A172 (cell line): ENCODE measurements around the gene CYB561A3. TPM values are rescaled to one million over a fixed set of nuclear protein-coding genes. Genes with fewer than 3 reads are reported as not detected.

Experiments
- DNase-seq: peaks from one replicate; pipeline ENCODE4 v3.0.0-alpha.2; 2015; ENCODE audit warnings: low spot score
- total RNA-seq: library from RNA; depleted of rRNA; stranded (reverse); fragments of >200 nt; shearing (Covaris generic); gene quantifications from 2 replicates; pipeline ENCODE4 v1.2.3, GENCODE V29; 2014

The CYB561A3 gene
- total RNA-seq, 1 experiment from 2014 or later = 37.1 TPM

GRCh38 chr11:61345170-61345610 is 16.5 kb downstream of the CYB561A3 start:
- DNase-seq = no peak

DNA sequence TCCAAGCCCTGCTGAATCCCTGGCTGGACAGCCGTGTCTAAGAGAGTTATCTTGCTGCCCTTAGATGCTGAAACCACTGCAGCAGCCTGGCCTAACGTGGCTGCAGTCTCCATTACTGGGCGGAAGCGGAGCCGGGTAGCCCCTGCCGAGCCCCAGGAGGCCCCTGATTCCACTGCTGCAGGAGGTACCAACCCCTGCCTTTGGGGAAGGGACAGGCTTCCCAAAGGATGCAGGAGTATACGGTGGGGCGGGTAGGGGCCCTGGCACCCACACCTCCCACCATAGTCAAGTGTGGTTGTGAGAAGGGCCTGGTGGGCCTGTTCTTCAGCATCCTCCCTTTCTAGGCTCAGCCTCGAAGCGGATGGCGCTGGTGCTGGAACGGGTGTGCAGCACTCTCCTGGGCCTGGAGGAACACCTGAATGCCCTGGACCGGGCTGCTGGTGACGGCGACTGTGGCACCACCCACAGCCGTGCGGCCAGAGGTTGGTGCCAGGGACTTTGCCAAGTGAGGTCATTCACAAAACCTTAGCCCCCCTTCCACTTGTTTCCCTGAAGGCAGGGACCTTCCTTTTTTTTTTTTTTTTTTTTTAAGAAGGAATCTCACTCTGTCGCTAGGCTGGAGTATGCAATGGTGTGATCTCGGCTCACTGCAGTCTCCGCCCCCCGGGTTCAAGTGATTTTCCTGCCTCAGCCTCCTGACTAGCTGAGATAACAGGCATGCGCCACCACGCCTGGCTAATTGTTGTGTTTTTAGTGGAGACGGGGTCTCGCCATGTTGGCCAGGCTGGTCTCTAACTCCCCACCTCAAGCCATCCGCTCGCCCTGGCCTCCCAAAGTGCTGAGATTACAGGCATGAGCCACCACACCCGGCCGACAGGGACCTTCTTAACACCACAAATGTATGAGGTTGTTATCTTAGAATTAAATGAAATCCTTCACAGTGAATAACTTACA is 17.6 kb downstream of the CYB561A3 start:
- no peak for DNase-seq

DNA sequence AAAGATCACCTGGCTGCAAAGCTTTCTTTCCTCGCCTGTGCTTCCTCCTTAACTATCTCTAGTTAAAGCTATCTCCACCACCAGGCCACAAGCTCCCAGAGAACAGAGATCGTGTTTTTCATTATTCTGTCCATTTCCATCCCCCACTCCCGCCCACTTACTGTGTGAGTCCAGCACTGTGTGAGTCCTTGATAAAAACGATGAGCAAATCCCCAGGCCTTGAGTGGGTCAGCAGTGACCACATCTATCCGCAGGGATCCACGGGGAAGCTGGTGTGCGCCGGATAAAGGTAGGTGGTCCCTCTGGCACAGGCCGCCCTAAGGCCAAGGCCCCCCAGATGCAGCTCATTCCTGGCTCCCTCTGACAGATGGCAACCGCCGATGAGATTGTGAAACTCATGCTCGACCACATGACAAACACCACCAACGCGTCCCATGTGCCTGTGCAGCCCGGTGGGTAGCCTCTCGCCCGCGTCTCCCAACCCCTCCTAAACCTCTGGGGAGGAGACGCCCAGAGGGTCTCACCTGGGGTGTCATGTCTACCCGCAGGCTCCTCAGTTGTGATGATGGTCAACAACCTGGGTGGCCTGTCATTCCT is 19.4 kb downstream of the CYB561A3 start:
- no peak for DNase-seq

GRCh38 chr11:61341706-61342105 is 20.0 kb downstream of the CYB561A3 start:
- no peak for DNase-seq

- DNase-seq = no peak
Observed at GRCh38 chr11:61340979-61341378, 20.7 kb downstream of the CYB561A3 start.

DNA sequence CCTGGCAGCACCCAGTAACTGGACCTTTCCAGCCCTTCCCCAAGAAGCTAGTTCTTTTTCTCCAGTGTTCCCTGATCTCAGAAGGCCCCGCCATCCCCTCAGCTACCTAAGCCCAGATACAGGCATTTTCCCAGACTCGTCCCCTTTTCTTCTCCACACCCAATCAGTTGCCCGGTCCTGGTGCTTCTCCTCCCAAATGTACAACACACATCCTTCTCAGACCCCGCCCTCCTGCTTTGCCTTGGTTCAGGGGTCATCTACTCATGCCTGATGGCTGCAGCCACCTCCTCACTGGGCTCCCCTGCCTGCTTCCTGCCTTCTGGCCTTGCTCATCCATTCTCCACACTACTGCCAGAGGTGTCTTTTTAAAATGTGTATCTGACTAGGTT is 22.2 kb downstream of the CYB561A3 start:
- DNase-seq = no peak

- DNase-seq = no peak
Observed at GRCh38 chr11:61338783-61339489, 22.7 kb downstream of the CYB561A3 start.

GRCh38 chr11:61337706-61338470 is 23.8 kb downstream of the CYB561A3 start:
- DNase-seq = no peak

DNA sequence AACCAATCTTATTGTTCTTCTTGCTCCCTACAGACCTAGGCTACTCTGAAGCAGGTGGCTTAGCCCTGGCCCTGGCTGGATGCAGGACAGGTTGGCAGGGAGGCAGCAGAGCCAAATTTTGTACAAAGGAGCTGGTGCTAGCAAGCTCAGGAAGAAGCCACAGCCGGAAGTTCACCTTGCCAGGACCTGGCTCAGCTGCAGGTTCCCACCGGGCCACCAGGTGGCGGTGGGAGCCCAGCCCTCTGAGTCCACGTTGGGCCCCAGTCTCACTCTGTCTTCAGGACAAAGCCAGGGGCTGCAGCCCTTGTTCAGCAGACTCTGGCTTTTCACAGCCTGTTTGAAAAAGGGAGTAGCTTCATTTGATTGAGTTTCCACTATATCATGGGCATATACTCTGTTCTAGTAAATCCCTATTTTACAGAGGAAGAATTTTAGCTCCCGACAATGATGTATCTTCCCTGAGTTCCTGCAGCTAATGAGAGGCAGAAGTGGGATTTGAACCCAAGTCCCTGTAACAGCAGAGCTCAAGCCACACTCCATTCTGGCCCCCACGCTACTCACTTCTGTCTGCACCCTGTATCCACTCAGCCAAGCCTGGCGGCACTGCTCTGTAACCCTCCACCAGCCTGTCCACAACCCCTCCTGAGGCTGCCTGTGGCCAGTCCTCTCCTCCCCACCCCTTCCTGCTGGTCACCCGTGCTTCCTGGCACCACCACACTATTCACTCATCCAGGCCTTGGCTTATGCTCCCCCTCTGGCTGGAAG is 25.3 kb downstream of the CYB561A3 start:
- DNase-seq = peak; percentile 64

- no peak for DNase-seq
Observed at GRCh38 chr11:61335355-61335710, 26.3 kb downstream of the CYB561A3 start.

DNA sequence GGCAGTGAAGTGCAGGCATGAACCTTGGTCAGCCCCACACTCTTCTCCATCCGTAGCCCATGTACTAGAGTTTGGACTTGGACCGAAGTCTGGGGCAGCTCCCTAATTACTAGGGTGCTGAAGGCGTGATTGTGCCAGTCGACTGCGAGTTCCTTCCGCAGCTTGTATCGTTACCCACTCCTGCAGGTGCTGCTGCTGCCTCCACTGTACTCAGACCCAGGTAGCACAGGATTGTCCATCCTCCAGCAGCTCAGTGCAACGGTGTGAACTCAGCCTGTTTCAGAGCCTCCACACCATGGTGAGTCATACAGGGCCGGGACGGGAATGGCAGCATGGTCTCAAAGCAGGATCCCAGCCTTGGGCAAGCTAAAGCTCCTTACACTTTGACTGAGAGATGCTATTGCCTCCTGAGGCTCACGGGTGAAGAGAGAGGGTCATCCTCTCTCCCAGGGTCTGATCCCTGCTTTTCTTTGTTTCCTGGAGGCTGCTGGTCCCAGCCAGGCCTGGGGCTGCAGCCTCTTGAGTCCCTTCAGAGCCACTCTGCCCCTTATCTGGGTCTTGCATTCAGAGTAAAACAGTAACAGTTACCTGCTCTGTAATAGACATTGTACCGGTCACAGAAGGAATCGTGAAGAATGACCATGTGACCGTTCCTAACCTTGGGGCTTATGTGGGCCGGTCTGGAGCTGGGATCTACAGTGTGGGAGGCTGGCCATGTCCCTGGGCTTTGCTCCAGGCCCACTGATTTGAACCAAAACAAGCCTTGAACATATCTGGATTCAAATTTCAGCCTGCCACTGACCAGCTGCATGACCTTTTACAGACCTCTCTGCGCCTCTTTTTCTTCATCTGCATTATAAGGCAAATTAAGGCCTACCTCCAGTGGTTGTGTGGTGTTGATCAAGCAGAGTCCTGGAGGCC is 27.0 kb downstream of the CYB561A3 start:
- peak; percentile 22 for DNase-seq

DNA sequence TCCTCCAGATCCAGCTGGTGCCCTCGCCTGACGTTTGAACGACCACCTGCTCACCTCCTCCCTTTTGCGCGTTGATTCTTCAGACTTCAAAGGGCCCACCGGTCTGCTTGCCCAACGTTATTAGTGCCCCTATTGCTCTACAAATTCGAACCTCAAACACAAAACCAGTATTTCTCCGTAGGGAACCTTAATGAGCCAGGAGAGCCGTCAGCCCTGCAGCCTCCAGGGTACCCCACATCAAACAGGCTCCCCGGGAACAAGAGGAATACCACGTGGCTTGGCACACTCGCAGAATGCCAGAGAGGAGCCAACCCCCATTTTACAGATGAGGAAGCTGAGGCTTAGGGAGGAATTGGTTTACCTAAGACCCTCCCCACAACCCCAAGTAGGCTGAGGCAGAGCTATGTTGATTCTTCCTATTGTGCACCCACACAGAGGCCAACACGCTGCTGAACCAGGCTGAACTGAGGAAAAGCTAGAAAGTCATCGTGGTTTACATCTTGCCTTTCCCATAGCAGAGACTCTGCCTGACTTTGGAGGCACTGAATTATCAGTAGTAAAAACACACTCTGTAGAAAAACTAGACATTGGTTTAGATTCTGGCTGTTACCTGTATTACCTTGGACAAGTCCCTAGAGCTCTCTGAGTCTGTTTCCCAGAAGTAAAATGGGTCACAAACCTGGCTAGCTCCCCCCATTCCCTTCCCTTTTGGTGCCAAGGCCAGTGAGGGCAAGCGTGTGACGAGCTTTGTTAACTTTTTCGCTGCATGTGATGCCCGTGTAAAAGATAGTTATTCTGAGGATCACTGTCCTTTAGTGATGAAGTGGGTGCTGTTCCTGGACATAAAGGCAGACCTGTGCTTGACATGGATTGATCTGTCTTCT is 27.9 kb downstream of the CYB561A3 start:
- DNase-seq = no peak

GRCh38 chr11:61332797-61333549 is 28.7 kb downstream of the CYB561A3 start, which contains the start of the genes DDB1 and TKFC:
Gene DDB1 (minus strand): TSS chr11:61333105. CDS start chr11:61332968, 137 bp downstream.
Gene TKFC (plus strand): TSS chr11:61333228. CDS start chr11:61334729, 1,501 bp downstream.
- peak; percentile 78 for DNase-seq

DNA sequence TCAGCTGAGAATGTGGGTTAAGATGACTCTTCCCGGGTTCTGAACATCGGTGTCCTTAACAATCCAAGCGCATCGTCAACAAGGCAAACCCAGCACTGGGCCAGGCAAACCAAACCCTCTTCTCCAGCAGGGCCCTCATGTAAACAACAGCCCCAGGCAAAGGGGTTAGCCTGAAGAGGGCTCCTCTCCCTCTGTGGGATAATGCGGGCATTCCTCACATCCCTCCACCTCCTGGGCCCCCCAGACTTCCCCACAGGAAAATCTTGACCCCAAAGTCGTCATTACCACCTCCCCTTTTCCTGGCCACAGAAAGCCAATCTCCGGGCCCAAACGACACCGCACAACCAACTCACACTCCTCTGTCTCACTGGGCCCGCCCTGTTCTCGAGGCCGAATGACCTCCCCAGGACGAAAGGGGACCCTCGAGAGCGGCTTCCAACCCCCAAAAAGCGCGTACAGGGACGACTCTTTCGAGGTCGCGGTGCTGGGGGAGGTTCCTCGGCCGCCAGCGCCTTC is 29.3 kb downstream of the CYB561A3 start:
- no peak for DNase-seq

GRCh38 chr11:61331651-61332050 is 30.0 kb downstream of the CYB561A3 start:
- no peak for DNase-seq

DNA sequence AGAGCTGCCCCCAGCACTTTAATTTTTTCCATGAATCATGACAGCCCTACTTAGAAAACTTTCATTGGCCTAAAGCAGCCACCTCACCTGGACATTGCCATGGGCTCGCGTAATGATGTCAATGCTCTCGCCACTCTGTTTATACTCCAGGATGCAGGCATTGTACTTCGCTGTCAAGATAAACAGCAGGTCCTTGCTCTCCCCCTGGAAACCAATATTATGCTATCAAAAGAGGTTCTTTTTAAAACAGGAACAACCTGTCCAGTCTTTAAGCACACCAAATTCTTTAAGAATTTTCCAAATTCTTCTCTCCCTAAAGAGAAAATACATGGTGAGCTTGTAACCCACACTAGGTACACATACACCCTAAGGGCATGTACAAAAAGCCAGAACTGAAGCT is 31.8 kb downstream of the CYB561A3 start:
- no peak for DNase-seq

- no peak for DNase-seq
Observed at GRCh38 chr11:61328351-61328750, 33.3 kb downstream of the CYB561A3 start.

GRCh38 chr11:61327669-61328071 is 34.0 kb downstream of the CYB561A3 start:
- no peak for DNase-seq
